Measurements from ENCODE around the gene TMEM240.
"Not testable (repeated sequence)": the region's sequence is repeated elsewhere in the genome, so short reads cannot be mapped to it uniquely, and the experiment has no call there.

Gene TMEM240

GRCh38 chr1:1504777-1505365, 35.6 kb downstream of the TMEM240 start:
- DNase-seq (ENCODE audit: low spot score): peak; percentile 67
- FAIRE-seq: peak; percentile 50

DNA sequence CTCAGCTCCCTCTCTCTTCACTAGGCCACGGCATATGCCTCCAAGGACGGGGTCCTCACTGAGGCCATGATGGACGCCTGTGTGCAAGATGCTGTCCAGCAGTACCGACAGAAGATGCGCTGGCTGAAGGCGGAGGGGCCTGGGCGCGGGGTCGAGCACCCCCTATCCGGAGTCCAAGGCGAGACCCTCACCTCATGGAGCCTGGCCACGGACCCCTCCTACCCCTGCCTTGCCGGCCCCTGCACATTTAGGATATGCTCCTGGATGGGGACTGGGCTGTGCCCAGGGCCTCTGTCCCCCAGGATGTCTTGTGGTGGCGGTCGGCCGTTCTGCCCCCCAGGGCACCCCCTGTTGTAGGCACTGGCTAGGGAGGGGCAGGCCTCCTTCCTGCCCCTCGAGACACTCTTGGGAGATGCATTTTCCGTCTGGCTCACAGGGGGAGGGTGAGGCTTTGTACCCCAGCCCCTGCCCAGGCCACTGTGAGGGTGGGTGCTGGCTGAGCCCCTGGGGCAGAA, 44.9 kb downstream of the TMEM240 start:
- not testable (repeated sequence) for DNase-seq (ENCODE audit: low spot score); FAIRE-seq

DNA sequence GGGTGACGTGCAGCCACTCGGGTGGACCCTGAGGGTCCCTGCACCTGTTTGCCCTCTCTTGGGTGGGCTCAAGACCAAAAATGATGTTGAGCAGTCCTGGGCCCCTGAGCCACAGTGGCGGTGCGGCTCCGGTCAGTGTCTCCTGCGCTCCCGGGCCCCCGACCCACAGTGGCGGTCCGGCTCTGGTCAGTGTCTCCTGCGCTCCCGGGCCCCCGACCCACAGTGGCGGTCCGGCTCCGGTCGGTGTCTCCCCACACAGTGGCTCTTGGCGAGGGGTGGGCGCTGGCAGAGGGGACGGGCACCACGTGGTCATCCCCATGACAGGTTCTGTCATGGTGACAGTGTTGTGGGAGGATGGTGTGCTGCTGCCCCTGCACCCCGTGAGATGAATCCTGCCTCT, 46.1 kb downstream of the TMEM240 start:
- FAIRE-seq: not testable (repeated sequence)

GRCh38 chr1:1491601-1492000, 48.8 kb downstream of the TMEM240 start:
- FAIRE-seq: no peak
- no peak for DNase-seq (ENCODE audit: low spot score)

More for the DNA sequence above, 46.1 kb downstream of the TMEM240 start:
- DNase-seq (ENCODE audit: low spot score): not testable (repeated sequence)

DNA sequence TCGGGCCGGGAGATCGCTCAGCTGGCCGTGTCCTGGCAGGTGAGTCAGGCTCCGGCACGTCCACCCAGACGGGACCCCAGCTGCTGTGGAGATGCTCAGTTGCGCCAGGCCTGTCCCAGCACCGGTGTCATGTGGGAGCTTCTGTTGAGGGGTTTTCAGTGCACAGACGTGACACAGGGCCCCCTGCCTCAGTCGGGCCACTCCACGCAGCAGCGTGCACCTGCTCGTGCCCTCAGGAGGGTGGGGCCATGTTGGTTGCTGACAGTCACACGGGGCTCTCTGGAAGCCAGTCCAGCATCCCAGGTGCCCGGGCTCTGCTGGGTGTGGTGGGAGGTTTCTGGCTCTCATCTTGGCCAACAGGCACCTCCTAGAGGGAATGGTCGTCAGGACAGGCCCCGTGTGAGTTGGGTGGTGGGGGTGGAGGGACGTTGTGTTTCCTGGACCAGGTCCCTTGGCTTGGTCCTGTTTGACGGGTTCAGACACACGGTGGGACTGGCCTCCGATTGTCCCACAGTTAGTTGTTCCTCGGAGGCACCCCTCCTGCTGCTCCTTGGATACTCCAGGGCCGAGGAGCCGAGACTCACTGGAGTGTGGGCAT, 49.7 kb downstream of the TMEM240 start:
- no peak for FAIRE-seq

DNA sequence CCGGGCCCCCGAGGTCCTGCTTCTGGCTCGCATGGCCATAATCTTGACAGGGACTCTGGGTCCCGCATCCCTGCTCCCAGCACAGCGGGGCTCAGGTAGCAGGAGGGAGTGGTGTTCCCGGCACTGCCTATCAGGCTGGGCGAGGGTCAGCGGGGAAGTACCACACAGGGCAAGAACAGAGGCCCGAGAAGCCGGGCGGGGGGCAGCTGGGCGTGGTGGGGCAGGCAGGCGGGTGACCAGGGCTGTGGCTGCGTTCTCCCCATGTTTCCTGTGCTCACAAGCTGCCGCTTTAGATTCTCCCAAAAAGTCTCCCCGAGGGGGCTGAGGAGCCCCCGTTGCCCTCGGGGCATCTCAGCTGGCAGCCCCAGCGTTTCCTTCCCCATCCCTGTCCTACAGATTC, 50.6 kb downstream of the TMEM240 start:
- no peak for FAIRE-seq
- DNase-seq (ENCODE audit: low spot score): no peak

More for the DNA sequence above, 49.7 kb downstream of the TMEM240 start:
- DNase-seq (ENCODE audit: low spot score): no peak

DNA sequence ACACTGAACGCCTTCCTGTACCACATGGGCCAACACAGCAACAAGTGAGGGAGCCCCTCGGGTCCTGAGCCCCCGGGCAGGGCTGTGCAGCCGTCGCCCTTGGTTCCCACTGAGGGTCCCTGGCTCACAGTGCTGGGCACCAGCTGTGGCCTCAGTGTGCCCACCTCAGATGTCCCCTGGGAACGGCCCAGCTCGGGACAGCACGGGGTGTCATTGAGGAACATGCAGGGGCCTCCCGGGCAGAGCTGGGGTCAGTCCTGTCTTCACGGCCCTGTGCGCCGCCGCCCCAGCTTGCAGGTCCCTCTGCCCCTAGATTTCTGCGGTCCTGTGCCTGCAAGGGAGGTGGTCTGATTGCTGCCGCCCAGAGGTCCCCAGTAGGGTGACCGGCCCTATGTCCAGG, 51.2 kb downstream of the TMEM240 start:
- no peak for FAIRE-seq

GRCh38 chr1:1487701-1488100, 52.7 kb downstream of the TMEM240 start:
- no peak for FAIRE-seq
- DNase-seq (ENCODE audit: low spot score): no peak

More for the DNA sequence above, 51.2 kb downstream of the TMEM240 start:
- no peak for DNase-seq (ENCODE audit: low spot score)

DNA sequence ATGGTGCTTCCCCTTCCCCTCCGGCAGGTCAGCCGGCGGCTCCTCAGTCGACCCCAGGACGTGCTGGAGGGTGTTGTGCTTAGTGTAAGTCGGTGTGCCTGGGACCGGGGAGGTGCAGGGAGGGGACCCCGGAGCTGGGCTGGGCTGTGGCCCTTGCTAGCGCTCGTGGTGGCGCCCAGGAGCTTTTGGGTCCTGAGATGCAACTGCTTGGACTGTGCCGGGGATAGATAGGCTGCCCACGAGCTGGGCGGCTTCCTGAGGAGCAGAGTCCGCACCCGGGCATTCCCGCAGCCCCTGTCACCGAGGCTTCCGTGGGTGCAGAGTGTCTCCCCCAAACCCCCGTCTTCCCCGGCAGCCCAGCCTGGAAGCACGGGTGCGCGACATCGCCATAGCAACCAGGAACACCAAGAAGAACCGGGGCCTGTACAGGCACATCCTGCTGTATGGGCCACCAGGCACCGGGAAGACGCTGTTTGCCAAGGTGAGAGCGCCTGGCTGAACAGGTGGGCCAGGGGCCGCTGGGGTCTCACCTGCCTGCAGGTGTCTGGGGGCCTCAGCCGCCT, 54.6 kb downstream of the TMEM240 start:
- DNase-seq (ENCODE audit: low spot score); FAIRE-seq: not testable (repeated sequence)

DNA sequence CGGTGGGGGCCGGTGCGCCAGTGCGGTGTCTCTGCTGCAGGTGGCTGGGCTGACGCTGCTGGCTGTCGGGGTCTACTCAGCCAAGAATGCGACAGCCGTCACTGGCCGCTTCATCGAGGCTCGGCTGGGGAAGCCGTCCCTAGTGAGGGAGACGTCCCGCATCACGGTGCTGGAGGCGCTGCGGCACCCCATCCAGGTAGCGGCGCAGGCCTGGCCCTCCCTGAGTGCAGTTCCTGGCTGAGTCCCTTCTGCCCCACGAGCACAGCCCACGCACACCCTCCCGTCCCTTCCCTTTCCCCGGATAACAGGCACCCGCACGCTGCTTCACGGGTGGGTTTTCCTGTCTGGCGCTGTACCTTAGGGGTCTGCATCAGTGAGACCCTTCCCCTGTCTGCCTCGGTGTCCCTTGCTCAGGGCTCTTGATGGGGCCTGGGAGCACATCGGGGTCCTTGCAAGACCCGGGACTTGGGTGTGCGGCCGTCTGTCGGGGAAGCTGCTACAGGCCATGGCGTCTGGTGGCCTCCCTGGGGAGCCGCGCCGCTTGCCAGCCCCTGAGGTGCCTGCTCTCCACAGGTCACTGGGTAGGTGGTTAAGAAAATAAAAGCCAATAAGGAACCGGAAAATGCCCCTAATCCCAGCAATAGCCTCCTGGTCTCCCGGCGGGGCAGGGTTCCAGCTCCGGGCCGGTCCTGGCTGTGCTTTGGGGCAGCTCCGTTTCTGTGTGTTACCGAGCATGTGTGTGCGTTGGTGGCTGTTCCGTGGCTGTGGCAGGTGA, 55.3 kb downstream of the TMEM240 start:
- DNase-seq (ENCODE audit: low spot score); FAIRE-seq: not testable (repeated sequence)

Measured in RCC 7860 (cell line).